Measurements from ENCODE around the gene HCFC2. TPM values are rescaled to one million over a fixed set of nuclear protein-coding genes. Genes with fewer than 3 reads are reported as not detected.

The HCFC2 gene
- total RNA-seq, 4 donors from 2014 or later, result 29.0 to 54.5 (median 36.1) TPM

DNA sequence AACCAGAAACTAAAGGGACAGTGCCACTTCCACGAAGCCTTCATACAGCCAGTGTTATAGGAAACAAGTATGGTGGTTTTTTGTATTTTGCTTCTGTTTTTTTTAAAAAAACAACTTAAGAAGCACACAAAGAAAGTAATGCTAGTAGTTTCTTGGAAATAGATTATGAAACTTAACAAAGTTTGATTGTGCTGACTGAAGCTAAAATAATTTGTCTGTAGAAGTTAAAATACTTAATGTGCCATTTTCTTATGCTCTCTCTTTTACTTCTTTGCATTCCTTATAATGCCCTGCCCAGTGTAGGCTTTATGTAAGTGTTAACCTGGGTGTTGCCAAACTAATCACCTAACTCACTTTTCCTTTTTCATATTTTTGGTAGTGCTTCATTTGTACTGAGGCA is 16.4 kb downstream of the HCFC2 start:
- Histone ChIP-seq H3K27ac (no peak overlapping the region), H3K4me1 (peaks cover 0 to 13% (median 0%) of the 10 kb centered on the region in 3 donors), H3K4me3 (no peak overlapping the region), H3K36me3 (peaks cover 6 to 50% of the 10 kb centered on the region in 2 donors), H3K27me3 (no peaks in the 10 kb centered on the region), H3K9me3 (no peaks in the 10 kb centered on the region)
- no peak for ATAC-seq
- TF ChIP-seq, protein P1, sequence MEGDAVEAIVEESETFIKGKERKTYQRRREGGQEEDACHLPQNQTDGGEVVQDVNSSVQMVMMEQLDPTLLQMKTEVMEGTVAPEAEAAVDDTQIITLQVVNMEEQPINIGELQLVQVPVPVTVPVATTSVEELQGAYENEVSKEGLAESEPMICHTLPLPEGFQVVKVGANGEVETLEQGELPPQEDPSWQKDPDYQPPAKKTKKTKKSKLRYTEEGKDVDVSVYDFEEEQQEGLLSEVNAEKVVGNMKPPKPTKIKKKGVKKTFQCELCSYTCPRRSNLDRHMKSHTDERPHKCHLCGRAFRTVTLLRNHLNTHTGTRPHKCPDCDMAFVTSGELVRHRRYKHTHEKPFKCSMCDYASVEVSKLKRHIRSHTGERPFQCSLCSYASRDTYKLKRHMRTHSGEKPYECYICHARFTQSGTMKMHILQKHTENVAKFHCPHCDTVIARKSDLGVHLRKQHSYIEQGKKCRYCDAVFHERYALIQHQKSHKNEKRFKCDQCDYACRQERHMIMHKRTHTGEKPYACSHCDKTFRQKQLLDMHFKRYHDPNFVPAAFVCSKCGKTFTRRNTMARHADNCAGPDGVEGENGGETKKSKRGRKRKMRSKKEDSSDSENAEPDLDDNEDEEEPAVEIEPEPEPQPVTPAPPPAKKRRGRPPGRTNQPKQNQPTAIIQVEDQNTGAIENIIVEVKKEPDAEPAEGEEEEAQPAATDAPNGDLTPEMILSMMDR (IDR thresholded peaks at IDR 0.05), result no peak
- TF ChIP-seq POLR2AphosphoS5 (IDR thresholded peaks at IDR 0.05), result no peak
- TF ChIP-seq EP300 (IDR thresholded peaks at IDR 0.05), result no peak
- no peak for TF ChIP-seq POLR2A (IDR thresholded peaks at IDR 0.05)
- 74 to 86% methylated on average over 1 of the region's 1 CpG for WGBS, 2 donors (ENCODE audit: low coverage in 1 of 2)

DNA sequence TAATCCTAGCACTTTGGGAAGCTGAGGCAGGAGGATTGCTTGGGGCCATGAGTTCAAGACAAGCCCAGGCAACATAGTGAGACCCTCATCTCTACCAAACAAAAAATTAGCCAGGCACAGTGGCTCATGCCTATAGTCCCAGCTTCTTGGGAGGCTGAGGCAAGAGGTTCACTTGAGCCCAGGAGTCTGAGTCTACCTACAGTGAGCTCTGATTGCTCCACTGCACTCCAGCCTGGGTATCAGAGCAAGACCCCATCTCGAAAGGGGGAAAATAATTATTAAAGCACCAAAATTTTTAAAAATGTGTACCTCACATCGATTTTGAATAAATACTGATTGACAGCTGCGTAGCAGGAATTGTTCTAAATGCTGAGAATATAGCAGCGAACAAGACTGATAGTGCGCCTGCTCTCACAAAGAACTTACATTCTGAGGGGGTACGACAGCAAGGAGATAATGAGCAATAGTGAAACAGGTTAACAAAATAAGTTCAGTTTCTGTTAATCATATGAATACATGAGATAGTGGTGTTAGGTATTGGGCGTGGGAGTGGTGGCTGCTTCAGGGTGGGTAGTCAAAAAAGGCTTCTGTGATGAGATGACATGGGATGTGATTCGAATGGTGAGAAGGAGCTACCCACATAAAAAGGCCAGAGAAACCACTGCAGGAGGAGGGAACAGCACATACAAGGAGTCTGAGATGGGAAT is 19.6 kb downstream of the HCFC2 start:
- no peak for ATAC-seq
- Histone ChIP-seq H3K36me3 (peaks cover 12 to 78% of the 10 kb centered on the region in 2 donors), H3K9me3 (no peaks in the 10 kb centered on the region), H3K27ac (no peak overlapping the region), H3K4me1 (peaks cover 0 to 10% (median 0%) of the 10 kb centered on the region in 3 donors), H3K27me3 (no peaks in the 10 kb centered on the region), H3K4me3 (no peak overlapping the region)
- TF ChIP-seq, protein P1 (IDR thresholded peaks at IDR 0.05), result no peak
- TF ChIP-seq POLR2AphosphoS5 (IDR thresholded peaks at IDR 0.05) (no peak), EP300 (IDR thresholded peaks at IDR 0.05) (no peak), POLR2A (IDR thresholded peaks at IDR 0.05) (no peak)
- 91 to 92% methylated on average over 4 to 8 of the region's 8 CpGs for WGBS, 2 donors (ENCODE audit: low coverage in 1 of 2)

DNA sequence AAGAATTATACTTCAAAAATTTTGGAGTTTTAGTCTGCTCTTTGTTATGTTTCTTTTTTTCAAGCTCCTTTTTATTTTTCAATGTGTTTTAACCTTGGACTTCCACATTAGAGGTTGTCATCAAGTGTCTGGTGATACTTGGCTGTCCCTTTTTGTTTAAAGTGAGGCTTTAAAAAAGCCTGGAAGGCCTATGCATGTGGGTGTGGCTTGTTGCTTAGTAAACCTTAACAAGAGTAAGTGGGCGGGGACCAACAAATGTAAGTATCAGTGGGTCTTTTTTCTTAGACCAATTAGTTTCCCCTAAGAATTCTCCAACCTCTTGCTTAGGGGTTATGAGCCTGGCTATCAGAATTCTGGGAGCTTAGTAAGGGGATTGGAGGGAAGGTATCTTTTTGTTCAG is 26.4 kb downstream of the HCFC2 start:
- WGBS, 2 donors (ENCODE audit: low coverage in 1 of 2), result 92 to 100% methylated on average over 1 of the region's 1 CpG
- H3K27me3 ChIP-seq, result no peaks in the 10 kb centered on the region
- peaks cover 6 to 95% of the 10 kb centered on the region in 2 donors for H3K36me3 ChIP-seq
- no peak overlapping the region for H3K4me3 ChIP-seq
- no peak for ATAC-seq
- no peaks in the 10 kb centered on the region for H3K9me3 ChIP-seq
- TF ChIP-seq POLR2AphosphoS5 (IDR thresholded peaks at IDR 0.05), result no peak
- TF ChIP-seq POLR2A (IDR thresholded peaks at IDR 0.05), result no peak
- TF ChIP-seq EP300 (IDR thresholded peaks at IDR 0.05), result no peak
- TF ChIP-seq, protein P1 (IDR thresholded peaks at IDR 0.05), result no peak
- no peaks in the 10 kb centered on the region for H3K4me1 ChIP-seq
- H3K27ac ChIP-seq, result no peak overlapping the region

DNA sequence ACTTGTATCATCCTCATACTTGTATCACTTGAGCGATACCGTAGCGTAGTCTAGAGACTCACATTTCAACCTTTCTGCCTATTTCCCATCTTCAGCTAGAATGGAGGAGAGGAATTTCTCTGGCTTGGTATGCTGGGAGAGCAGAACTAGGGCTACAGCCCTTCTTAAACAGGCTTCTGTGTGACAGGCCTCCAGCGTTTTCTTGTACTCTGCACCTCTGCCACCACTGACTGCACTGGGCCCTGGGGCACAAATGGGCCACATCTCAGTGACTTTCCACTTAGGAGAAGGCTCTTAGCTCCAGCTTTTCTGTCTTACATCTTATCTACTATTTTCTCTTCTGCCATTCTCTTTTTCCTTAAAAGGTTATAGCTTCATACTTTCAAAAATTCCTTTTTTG is 26.8 kb downstream of the HCFC2 start:
- WGBS, 2 donors (ENCODE audit: low coverage in 1 of 2), result 89% methylated on average over 4 of the region's 4 CpGs; no CpG with 5 or more reads in 1 of the 2 donors
- peaks cover 6 to 95% of the 10 kb centered on the region in 2 donors for H3K36me3 ChIP-seq

More for the DNA sequence above, 26.8 kb downstream of the HCFC2 start:
- Histone ChIP-seq H3K4me3 (no peak overlapping the region), H3K27me3 (no peaks in the 10 kb centered on the region), H3K9me3 (no peaks in the 10 kb centered on the region), H3K4me1 (no peaks in the 10 kb centered on the region), H3K27ac (no peak overlapping the region)
- ATAC-seq, result no peak
- TF ChIP-seq, protein P1 (IDR thresholded peaks at IDR 0.05), result no peak
